ENCODE results near the gene MRPS9. TPM values are rescaled to one million over a fixed set of nuclear protein-coding genes. Genes with fewer than 3 reads are reported as not detected.

Gene MRPS9
- total RNA-seq: 8.8 TPM

DNA sequence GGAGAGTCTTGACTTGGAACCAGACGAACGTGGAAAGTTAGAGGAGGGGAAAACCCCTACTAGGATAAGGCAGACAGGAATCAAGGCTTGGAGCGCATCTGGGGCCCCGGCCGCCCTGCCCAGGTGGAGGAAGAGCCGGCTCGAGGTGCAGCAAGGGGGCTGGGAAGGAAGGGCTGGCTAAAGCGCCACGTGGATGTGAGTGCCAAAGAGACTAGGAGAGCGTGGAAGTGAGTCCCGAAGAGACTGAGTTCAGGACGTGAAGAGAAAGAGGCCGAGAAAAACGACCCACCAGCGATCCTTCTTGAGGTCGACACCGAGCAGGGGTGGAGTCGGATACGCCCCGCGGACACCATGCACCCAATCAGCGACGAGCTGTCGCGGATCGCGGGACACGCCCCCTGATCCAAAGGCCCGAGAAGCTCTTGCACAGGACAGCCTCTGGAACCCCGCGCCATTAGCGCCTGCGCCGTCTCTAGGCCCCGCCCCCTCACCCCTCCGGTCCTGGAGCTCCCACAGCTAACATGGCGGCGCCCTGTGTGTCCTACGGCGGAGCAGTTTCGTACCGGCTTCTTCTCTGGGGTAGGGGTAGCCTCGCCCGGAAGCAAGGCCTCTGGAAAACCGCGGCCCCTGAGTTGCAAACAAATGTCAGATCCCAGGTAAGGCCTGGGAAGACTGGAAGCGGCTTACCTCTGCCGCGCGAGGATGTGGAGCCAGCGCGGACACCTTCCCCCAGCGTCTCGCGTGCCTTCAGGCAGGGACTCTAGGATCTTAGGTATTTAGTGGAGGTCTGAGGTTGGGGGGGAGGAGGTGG is at the start of gene MRPS9:
TSS of gene MRPS9 (plus strand) at position 498 of the 811 bp plus-strand sequence. CDS start at position 522, 24 bp downstream.
- Histone ChIP-seq H3K27me3 (ENCODE audit: insufficient read depth, low read length) (no peaks in the 10 kb centered on the region), H3K4me1 (ENCODE audit: insufficient read depth, low read length) (peaks cover 13% of the 10 kb centered on the region), H3K9me3 (ENCODE audit: low read depth, low read length) (no peaks in the 10 kb centered on the region), H3K4me3 (ENCODE audit: low read length) (peak within 1 kb of the TSS; percentile 95)

DNA sequence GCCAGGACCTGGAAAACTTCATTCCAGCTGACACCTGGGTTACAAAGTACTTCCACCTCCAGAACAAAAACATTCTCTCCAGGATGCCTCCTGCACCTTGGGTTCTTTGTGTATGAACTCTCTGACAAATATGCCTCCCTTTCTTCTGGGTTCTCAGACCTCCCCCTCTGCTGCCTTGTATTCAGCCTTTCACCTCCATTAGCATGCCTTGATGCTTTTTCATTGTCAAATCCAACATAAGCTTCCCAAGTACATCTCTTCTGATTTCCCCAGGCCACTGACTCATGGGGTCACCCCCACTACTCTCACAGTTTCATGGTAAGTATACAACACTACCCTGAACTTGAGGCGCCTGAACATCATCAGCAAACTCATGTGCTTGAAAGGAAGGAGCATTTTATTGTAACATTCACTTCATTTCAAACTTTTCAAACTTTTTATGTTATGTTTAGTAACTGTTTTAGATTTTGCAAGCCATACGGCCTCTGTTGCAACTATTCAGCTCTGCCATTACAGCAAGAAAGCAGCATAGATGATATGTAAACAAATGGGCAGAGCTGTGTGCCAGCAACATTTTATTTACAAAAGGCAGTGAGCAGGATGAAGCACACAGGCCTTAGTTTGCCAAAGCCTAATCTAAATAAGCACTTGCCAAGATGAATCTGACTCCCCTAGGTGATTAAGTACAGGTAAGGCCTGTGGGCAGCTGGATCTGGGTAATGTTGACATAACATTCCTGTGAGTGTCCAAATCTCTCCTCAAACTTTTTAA is 32.5 kb upstream of the MRPS9 start:
- Histone ChIP-seq H3K9me3 (ENCODE audit: low read depth, low read length) (peaks cover 9% of the 10 kb centered on the region), H3K4me3 (ENCODE audit: low read length) (no peak overlapping the region), H3K27me3 (ENCODE audit: insufficient read depth, low read length) (no peaks in the 10 kb centered on the region), H3K4me1 (ENCODE audit: insufficient read depth, low read length) (no peaks in the 10 kb centered on the region)

DNA sequence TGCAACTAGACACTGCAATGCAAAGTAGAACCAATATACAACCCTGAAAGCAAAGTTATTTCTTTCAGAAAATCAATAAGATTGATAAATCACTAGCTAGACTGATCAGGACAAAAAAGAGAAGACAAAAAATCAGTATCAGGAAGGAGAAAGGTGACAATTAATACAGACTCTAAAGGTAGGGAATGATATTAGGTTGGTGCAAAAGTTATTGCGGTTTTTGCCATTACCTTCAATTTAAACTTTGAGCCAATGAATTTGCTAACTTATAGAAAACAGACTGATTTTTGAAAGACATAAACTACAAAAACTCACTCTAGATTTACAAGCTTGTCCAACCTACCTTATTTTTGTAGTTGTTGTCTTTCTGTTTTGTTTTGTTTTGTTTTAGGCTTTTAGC is 30.5 kb upstream of the MRPS9 start:
- Histone ChIP-seq H3K4me1 (ENCODE audit: insufficient read depth, low read length) (no peaks in the 10 kb centered on the region), H3K9me3 (ENCODE audit: low read depth, low read length) (peaks cover 9% of the 10 kb centered on the region), H3K4me3 (ENCODE audit: low read length) (no peak overlapping the region), H3K27me3 (ENCODE audit: insufficient read depth, low read length) (no peaks in the 10 kb centered on the region)

DNA sequence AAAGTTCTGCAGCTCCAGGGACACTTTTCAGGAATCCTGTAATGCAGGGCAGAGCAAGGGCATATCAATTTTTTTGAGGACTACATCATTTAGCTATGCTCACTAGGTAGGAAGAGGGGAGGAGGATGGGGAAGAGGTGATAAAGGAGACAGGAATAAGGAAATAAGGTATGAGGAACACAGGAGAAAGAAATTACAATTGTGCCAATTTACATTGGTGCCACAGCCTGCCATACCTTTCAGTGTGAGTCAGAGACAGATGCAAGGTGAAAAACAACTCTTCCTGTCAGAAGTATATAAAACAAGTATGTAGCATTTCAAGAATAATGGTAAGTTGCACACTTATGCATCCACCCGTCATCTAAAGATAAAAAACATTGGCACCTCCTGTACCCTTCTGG is 5.4 kb upstream of the MRPS9 start:
- no peaks in the 10 kb centered on the region for H3K27me3 ChIP-seq (ENCODE audit: insufficient read depth, low read length)
- no peaks in the 10 kb centered on the region for H3K9me3 ChIP-seq (ENCODE audit: low read depth, low read length)
- peaks cover 4% of the 10 kb centered on the region for H3K4me1 ChIP-seq (ENCODE audit: insufficient read depth, low read length)
- H3K4me3 ChIP-seq (ENCODE audit: low read length): no peak overlapping the region

DNA sequence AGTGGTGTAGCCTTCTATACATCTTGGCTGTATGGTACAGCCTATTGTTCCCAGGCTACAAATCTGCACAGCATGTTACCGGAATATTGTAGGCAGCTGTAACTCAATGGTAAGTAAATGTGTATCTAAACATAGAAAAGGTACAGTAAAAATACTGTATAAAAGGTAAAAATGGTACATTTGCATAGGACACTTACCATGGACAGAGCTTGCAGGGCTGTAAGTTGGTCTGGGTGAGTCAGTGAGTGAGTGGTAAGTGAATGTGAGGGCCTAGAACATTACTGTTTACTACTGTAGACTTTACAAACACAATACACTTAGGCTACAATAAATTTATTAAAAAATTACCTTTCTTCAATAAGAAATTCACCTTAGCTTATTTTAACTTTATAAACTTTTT is 3.7 kb upstream of the MRPS9 start:
- H3K9me3 ChIP-seq (ENCODE audit: low read depth, low read length): no peaks in the 10 kb centered on the region
- peaks cover 13% of the 10 kb centered on the region for H3K4me1 ChIP-seq (ENCODE audit: insufficient read depth, low read length)
- no peak overlapping the region for H3K4me3 ChIP-seq (ENCODE audit: low read length)
- H3K27me3 ChIP-seq (ENCODE audit: insufficient read depth, low read length): no peaks in the 10 kb centered on the region

DNA sequence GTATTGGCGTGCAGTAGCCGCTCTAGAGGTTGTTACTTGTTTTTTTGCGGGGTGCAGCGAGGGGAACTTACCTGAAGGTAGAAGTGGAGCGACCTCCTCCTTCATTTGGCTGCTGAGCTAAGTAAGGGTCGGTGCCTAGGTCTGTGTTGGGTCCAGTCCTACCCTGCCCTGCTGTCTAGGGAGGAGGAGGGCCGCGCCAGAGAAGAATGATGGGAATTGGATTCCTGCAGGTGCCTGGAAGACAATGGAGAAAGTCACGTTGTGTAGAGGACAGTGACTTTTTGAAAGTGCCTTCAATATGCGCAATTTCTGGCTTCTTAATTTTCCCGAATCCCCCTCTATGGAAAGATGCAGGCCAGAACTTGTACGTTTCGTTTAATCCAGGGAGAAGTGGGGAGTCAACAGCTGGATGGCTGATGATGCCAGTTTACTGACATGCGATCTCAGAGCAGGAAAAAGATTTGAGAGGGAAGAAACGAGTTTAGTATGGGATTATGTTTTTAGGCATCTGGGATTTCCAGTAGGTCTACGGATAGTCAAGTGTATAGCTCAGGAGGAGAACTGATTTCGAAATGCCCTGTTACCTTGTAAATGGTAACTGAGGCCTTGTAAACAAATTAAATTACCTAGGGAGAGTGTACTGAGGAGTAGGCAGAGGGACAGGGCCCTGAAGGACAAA is 653 bp downstream of the MRPS9 start:
- Histone ChIP-seq H3K4me3 (ENCODE audit: low read length) (peak overlapping the region; percentile 95), H3K27me3 (ENCODE audit: insufficient read depth, low read length) (no peaks in the 10 kb centered on the region), H3K9me3 (ENCODE audit: low read depth, low read length) (no peaks in the 10 kb centered on the region), H3K4me1 (ENCODE audit: insufficient read depth, low read length) (peaks cover 13% of the 10 kb centered on the region)

DNA sequence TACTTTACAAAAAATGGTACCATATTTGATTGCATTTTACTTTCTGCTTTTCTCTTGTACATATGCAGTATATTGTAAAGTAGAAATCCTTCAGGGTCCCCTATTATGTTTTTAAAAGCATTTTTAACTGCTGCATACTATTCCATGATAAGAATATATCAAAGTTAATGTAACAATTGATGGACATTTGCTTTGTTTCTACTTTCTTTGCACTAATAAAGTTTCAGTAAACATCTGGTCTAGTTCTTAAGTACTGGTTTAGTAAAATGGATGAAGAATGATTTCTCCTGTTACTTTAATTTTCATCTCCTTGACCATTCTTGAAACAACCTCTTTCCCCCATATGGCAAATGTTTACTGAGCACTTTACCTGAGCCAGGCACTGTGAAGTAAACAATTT is 1.7 kb downstream of the MRPS9 start:
- Histone ChIP-seq H3K4me3 (ENCODE audit: low read length) (no peak overlapping the region), H3K4me1 (ENCODE audit: insufficient read depth, low read length) (peaks cover 13% of the 10 kb centered on the region), H3K27me3 (ENCODE audit: insufficient read depth, low read length) (no peaks in the 10 kb centered on the region), H3K9me3 (ENCODE audit: low read depth, low read length) (no peaks in the 10 kb centered on the region)

DNA sequence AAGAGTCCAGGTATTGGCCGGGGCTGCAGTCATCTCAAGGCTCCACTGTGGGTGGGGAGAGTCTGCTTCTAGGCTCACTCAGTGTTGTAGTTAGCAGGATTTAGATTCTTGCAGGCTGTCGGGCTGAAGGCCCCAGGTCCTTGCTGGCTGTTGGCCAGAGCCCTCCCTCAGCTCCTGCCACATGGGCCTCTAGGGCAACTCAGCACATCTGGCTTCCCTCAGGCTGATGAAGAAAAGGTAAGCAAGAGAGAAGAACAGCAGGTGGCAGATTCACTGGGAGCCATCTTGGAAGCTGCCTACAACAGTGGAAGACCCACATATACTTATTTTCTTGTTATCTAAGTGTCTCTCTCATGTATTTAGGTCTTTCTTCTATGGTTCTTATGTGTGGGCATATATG is 4.3 kb downstream of the MRPS9 start:
- H3K9me3 ChIP-seq (ENCODE audit: low read depth, low read length): no peaks in the 10 kb centered on the region
- H3K4me1 ChIP-seq (ENCODE audit: insufficient read depth, low read length): peaks cover 12% of the 10 kb centered on the region
- H3K4me3 ChIP-seq (ENCODE audit: low read length): no peak overlapping the region
- no peaks in the 10 kb centered on the region for H3K27me3 ChIP-seq (ENCODE audit: insufficient read depth, low read length)

DNA sequence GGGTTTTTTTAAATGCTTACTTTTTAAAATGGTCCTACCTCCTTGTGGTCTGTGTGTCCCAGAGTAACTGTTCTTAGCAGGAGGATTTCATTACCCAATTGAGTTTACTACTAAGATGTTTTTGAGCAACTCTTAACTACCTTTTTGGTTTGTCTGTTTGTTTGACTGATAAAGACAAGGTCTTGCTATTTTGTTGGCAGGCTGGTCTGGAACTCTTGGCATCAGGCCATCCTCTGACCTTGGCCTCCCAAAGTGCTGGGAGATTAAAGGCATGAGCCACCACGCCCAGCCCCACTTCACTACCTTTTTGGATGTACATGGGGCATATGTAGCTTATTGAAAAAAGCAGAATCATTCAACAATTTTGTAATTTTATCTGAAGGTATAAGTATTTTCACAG is 14.9 kb downstream of the MRPS9 start:
- no peak overlapping the region for H3K4me3 ChIP-seq (ENCODE audit: low read length)
- H3K9me3 ChIP-seq (ENCODE audit: low read depth, low read length): peaks cover 5% of the 10 kb centered on the region
- no peaks in the 10 kb centered on the region for H3K27me3 ChIP-seq (ENCODE audit: insufficient read depth, low read length)
- no peaks in the 10 kb centered on the region for H3K4me1 ChIP-seq (ENCODE audit: insufficient read depth, low read length)

DNA sequence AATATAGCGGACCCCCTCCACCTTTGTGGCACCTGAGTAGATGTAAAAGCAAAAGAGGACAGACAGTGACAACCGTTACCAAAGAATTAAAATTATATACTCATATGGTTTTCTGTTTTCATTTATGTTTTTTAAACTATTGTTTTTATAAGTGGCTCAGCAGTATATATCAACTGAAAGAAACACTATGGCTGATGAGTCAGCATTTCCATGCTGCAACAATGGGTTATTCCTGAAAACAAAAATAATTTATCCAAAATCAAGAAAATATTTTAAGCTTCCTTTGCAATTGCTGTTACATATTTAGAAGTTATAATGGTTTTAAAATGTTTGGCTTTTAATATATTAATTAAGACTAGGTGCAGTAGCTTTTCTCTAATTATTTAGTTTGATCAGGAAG is 17.7 kb downstream of the MRPS9 start:
- Histone ChIP-seq H3K9me3 (ENCODE audit: low read depth, low read length) (peaks cover 5% of the 10 kb centered on the region), H3K4me3 (ENCODE audit: low read length) (no peak overlapping the region), H3K4me1 (ENCODE audit: insufficient read depth, low read length) (no peaks in the 10 kb centered on the region), H3K27me3 (ENCODE audit: insufficient read depth, low read length) (no peaks in the 10 kb centered on the region)

DNA sequence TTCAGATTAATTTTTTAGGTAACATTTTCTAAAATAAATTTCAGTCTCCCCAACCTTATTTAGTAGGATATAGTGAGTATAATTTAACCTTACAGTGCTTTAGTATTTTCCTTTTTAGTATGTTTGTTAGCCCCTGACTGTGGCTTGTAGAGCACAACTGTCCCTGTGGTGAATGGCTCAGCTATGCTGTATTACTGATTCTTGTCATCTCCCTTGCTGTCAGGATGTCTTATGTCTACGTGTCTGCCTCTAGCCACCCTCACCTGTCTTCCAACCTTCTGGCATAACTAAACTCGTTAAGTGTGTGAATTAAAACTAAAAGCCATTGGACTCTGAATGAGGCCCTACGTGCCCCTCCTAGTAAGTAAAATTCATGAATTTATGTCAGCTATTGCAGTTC is 18.4 kb downstream of the MRPS9 start:
- no peaks in the 10 kb centered on the region for H3K4me1 ChIP-seq (ENCODE audit: insufficient read depth, low read length)
- H3K4me3 ChIP-seq (ENCODE audit: low read length): no peak overlapping the region
- peaks cover 3% of the 10 kb centered on the region for H3K9me3 ChIP-seq (ENCODE audit: low read depth, low read length)
- no peaks in the 10 kb centered on the region for H3K27me3 ChIP-seq (ENCODE audit: insufficient read depth, low read length)

DNA sequence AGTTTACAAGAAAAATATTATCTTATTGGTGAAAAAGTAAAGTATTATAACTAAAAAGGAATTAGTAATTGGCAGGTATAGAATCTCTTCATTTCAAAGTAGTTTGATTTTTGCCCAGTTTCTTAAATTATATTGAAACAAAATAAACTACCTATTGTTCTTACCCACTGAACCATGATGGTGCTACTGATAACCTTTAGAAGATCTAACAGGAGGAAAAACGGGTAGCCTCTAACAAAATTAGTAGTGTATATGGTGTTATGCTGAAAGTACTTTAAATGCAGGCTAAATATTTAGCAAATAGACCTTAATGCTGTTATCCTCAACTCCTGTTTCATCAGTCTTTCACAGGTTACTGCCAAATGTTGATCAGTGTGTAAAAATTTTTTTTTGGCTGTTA is 19.1 kb downstream of the MRPS9 start:
- Histone ChIP-seq H3K9me3 (ENCODE audit: low read depth, low read length) (no peaks in the 10 kb centered on the region), H3K4me3 (ENCODE audit: low read length) (no peak overlapping the region), H3K4me1 (ENCODE audit: insufficient read depth, low read length) (no peaks in the 10 kb centered on the region), H3K27me3 (ENCODE audit: insufficient read depth, low read length) (no peaks in the 10 kb centered on the region)

DNA sequence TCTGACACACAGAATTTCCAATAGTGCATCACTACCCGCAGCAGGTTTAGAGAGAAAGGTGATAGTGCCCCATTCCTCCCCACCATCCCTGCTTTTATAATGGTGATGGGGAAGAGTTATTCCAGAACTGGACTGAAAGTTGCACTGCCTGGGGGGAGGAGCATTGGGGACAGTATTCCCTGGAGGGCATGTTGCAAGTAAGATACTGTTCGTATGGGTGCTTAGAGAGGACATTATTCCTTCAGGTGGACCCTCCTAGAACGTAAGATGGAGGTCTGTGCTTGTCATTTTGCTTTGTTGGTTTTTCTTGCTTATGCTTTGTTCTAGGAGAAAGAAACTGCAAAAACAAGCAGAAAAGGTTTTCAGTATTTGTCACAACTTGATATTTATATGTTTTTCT is 23.7 kb downstream of the MRPS9 start:
- no peaks in the 10 kb centered on the region for H3K4me1 ChIP-seq (ENCODE audit: insufficient read depth, low read length)
- H3K27me3 ChIP-seq (ENCODE audit: insufficient read depth, low read length): no peaks in the 10 kb centered on the region
- no peaks in the 10 kb centered on the region for H3K9me3 ChIP-seq (ENCODE audit: low read depth, low read length)
- H3K4me3 ChIP-seq (ENCODE audit: low read length): no peak overlapping the region

DNA sequence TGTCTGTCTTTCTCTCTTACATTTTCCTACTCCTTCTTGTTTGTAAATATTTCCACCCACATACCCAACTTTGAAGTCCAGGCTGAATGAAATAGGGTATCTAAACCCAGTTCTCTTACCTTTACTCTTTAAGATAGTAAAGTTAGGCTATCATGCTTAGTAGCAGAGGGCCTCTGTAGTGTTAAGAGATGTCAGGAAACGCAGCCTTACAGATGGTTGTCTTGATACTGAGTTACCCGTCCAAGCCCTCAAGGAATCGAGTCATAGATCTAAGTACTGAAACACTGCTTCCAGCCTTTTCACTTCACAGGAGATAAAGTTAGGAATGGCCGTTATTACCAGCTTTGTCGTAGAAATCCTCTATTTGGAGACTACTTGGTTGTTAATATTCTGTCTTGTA is 24.3 kb downstream of the MRPS9 start:
- H3K4me3 ChIP-seq (ENCODE audit: low read length): no peak overlapping the region
- H3K4me1 ChIP-seq (ENCODE audit: insufficient read depth, low read length): no peaks in the 10 kb centered on the region
- H3K9me3 ChIP-seq (ENCODE audit: low read depth, low read length): no peaks in the 10 kb centered on the region

DNA sequence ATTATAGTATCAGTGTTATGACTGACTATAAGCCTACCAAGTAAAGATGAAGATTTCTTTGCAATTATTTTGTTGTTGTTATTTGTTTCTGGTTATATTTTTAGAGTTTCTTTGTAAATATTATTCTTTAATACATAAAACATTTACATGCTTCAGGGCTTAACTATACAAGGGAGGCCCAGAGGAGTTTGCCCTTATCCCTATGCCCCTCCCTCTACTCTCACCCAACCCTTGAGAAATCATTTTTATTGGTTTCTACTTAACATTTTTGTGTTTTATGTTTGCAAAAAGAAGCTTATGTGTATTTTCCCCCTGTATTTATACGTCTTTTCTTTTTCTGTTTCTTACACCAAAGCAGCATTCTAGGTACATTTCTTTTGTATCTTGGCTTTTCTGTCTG is 30.5 kb downstream of the MRPS9 start:
- no peaks in the 10 kb centered on the region for H3K27me3 ChIP-seq (ENCODE audit: insufficient read depth, low read length)
- no peak overlapping the region for H3K4me3 ChIP-seq (ENCODE audit: low read length)
- H3K9me3 ChIP-seq (ENCODE audit: low read depth, low read length): no peaks in the 10 kb centered on the region
- H3K4me1 ChIP-seq (ENCODE audit: insufficient read depth, low read length): no peaks in the 10 kb centered on the region

More for the DNA sequence above, 24.3 kb downstream of the MRPS9 start:
- no peaks in the 10 kb centered on the region for H3K27me3 ChIP-seq (ENCODE audit: insufficient read depth, low read length)
